Measurements from ENCODE around the gene IHH.

- TF ChIP-seq CTCF (IDR thresholded peaks at IDR 0.05 in 4 of 5, conservative IDR thresholded peaks at IDR 0.05 in 1 of 5) (no peak), POLR2A (IDR thresholded peaks at IDR 0.05) (no peak)
Measured at GRCh38 chr2:219032051-219032745, 28.5 kb downstream of the IHH start.
